GM12878 (cell line): Measurements from ENCODE around the gene CHRNB2. TPM values are rescaled to one million over a fixed set of nuclear protein-coding genes. Genes with fewer than 3 reads are reported as not detected.

Experiments
- ATAC-seq: fragments of 200-7000 bp; cut with Tn5 transposase; 3 replicates; pipeline ENCODE4 v1.9.1; 2020; ENCODE audit warnings: mild to moderate bottlenecking, moderate library complexity
- BruUV-seq: library from RNA; stranded (reverse); fragments of 400-500 nt; replicated peaks from 2 replicates; lab custom pipeline; 2021; lab: Mats Ljungman, UMichigan
- CTCF ChIA-PET: fragments of 300-600 bp; sonication (Branson Sonifier 250); formaldehyde crosslinking; extraction: SDS; loops from one replicate; lab custom pipeline; 2021; ENCODE audit warnings: inconsistent platforms; lab: Yijun Ruan, JAX
- POLR2A ChIA-PET: fragments of 350-600 bp; formaldehyde crosslinking; extraction: SDS; loops from one replicate; lab custom pipeline; 2021; ENCODE audit warnings: inconsistent platforms; lab: Charles Lee
- RAD21 ChIA-PET: fragments of 300-600 bp; sonication (Branson Sonifier 250); formaldehyde crosslinking; loops from one replicate; lab custom pipeline; 2023; ENCODE audit warnings: antibody characterized with exemption; ENCODE audit not compliant: unreplicated experiment; lab: Charles Lee
- SMC1A ChIA-PET: fragments of 300-600 bp; sonication (Branson Sonifier 250); formaldehyde crosslinking; loops from one replicate; lab custom pipeline; 2023; ENCODE audit not compliant: unreplicated experiment, uncharacterized antibody; lab: Charles Lee
- DNase-seq: peaks from one replicate; pipeline ENCODE4 v3.0.0-alpha.2; 2011; ENCODE audit warnings: low read depth, low spot score
- FAIRE-seq: peaks from 3 replicates; lab custom pipeline; 2011; peaks lifted over from hg19 to GRCh38; lab: Jason Lieb, UNC
- H2AFZ ChIP-seq: 2 replicates; pipeline ENCODE4 v1.6.0; 2011; ENCODE audit warnings: low read depth, low read length, control low read depth; ENCODE audit not compliant: control insufficient read depth
- H3K27ac ChIP-seq: 2 replicates; pipeline ENCODE4 v1.5.1; 2011; ENCODE audit warnings: control low read depth; ENCODE audit not compliant: control insufficient read depth, insufficient read depth
- H3K27me3 ChIP-seq, 2 experiments: replicated peaks in 1 of 2; 2 replicates each; pipeline versions ENCODE4 v1.6.0 to v1.6.1; 2011; ENCODE audit warnings: low read length in 1 of 2; ENCODE audit not compliant: control insufficient read depth in 2 of 2, insufficient read depth in 2 of 2
- H3K36me3 ChIP-seq, 2 experiments: 2 replicates each; pipeline ENCODE4 v1.5.1; 2011; ENCODE audit warnings: low read length in 1 of 2; ENCODE audit not compliant: control insufficient read depth in 2 of 2, insufficient read depth in 2 of 2
- H3K4me1 ChIP-seq: 2 replicates; pipeline ENCODE4 v1.6.1; 2011; ENCODE audit warnings: mild to moderate bottlenecking, low read length, moderate library complexity, mixed read lengths; ENCODE audit not compliant: control insufficient read depth, insufficient read depth
- H3K4me2 ChIP-seq: 2 replicates; pipeline ENCODE4 v1.6.0; 2011; ENCODE audit warnings: control low read depth; ENCODE audit not compliant: control insufficient read depth, insufficient read depth
- H3K4me3 ChIP-seq: fragments of 200-600 bp; sonication (generic); 2 replicates; pipeline ENCODE4 v1.5.1; 2016
- H3K79me2 ChIP-seq: 2 replicates; pipeline ENCODE4 v1.6.0; 2011; ENCODE audit warnings: low read length; ENCODE audit not compliant: control insufficient read depth, insufficient read depth
- H3K9ac ChIP-seq: 2 replicates; pipeline ENCODE4 v1.8.0; 2011; ENCODE audit warnings: low read length, control low read depth, mixed read lengths; ENCODE audit not compliant: control insufficient read depth, insufficient read depth
- H3K9me3 ChIP-seq: replicated peaks from 3 replicates; pipeline ENCODE4 v1.5.1; 2011; ENCODE audit warnings: mild to moderate bottlenecking, low read length; ENCODE audit not compliant: control insufficient read depth, insufficient read depth
- H4K20me1 ChIP-seq: 2 replicates; pipeline ENCODE4 v1.6.0; 2011; ENCODE audit not compliant: control insufficient read depth, insufficient read depth
- ETV6 ChIP-seq, 2 experiments: fragments of 450-650 bp in 1 of 2; IDR thresholded peaks in 1 of 2; conservative IDR thresholded peaks in 1 of 2; 2 replicates each; pipeline ENCODE4 v1.6.1; 2014; ENCODE audit warnings: antibody characterized with exemption in 1 of 2, borderline replicate concordance in 1 of 2, low read depth in 1 of 2, mild to moderate bottlenecking in 1 of 2, moderate library complexity in 1 of 2
- FOXK2 ChIP-seq: fragments of 450-650 bp; IDR thresholded peaks from 2 replicates; pipeline ENCODE4 v1.6.1; 2017; ENCODE audit warnings: mild to moderate bottlenecking, moderate library complexity
- FOXM1 ChIP-seq: IDR thresholded peaks from 2 replicates; pipeline ENCODE4 v1.6.1; 2012; ENCODE audit warnings: low read depth, mild to moderate bottlenecking, inconsistent platforms, low read length, moderate library complexity
- NBN ChIP-seq: fragments of 450-650 bp; IDR thresholded peaks from 2 replicates; pipeline ENCODE4 v1.6.1; 2016
- POLR2A ChIP-seq: IDR thresholded peaks from 2 replicates; pipeline ENCODE4 v1.6.1; 2011; ENCODE audit warnings: low read depth, mild to moderate bottlenecking, low read length
- POLR2AphosphoS5 ChIP-seq: IDR thresholded peaks from 2 replicates; pipeline ENCODE4 v1.6.1; 2011; ENCODE audit warnings: mild to moderate bottlenecking, low read length, inconsistent platforms
- WRNIP1 ChIP-seq: IDR thresholded peaks from 2 replicates; pipeline ENCODE4 v1.6.1; 2011; ENCODE audit warnings: low read depth, low read length, improper control_type of control experiment, borderline replicate concordance
- WGBS: methylation state at CpG from one replicate; pipeline ENCODE4 v1.1.6; 2016; ENCODE audit warnings: low lambda C conversion rate; ENCODE audit not compliant: insufficient replicate concordance, insufficient coverage; ENCODE audit errors: missing lambda C conversion rate; 5-methylcytosine and 5-hydroxymethylcytosine counted together
- in situ Hi-C: fragments of 300-500 bp; cut with MboI; formaldehyde crosslinking; loops from 9 replicates; pipeline ENCODE4 v1.14.3; 2018; ENCODE audit warnings: mixed read lengths
- intact Hi-C: fragments of 100-400 bp; cut with micrococcal nuclease; formaldehyde crosslinking; loops from one replicate; pipeline ENCODE4 v1.14.2; 2022; ENCODE audit not compliant: unreplicated experiment
- polyA plus RNA-seq, 11 experiments: library from polyadenylated mRNA; depleted of rRNA in 4 of 11; unstranded in 6 of 11; stranded (reverse) in 5 of 11; fragments of >200 nt; fragmentation: Nextera tagmentation in 4 of 11; fragmentation: Illumina TruSeq in 1 of 11; extraction: Ambion mirVana in 4 of 11; extraction: Trizol in 1 of 11; gene quantifications; 1 replicate in 1 of 11; 2 replicates in 10 of 11; pipeline versions ENCODE4 v1.2.1 to v1.2.3, GENCODE V29; 2011 to 2016; ENCODE audit warnings: inconsistent platforms in 2 of 11, missing spikeins in 2 of 11, low read depth in 1 of 11
- total RNA-seq, 4 experiments: library from RNA; depleted of rRNA in 3 of 4; stranded (reverse); fragments of >200 nt in 3 of 4; fragmentation: Illumina TruSeq in 1 of 4; extraction: Trizol in 1 of 4; gene quantifications; 2 replicates each; pipeline versions ENCODE4 v1.2.1 to v1.2.3, GENCODE V29; 2013 to 2021

The CHRNB2 gene
- total and polyA plus RNA-seq, 10 of the 15 experiments (the other 5 are each of a cell fraction or from before 2014, with no cell fraction given), result 0.01 to 0.11 (median 0.03) TPM; not detected in 6

DNA sequence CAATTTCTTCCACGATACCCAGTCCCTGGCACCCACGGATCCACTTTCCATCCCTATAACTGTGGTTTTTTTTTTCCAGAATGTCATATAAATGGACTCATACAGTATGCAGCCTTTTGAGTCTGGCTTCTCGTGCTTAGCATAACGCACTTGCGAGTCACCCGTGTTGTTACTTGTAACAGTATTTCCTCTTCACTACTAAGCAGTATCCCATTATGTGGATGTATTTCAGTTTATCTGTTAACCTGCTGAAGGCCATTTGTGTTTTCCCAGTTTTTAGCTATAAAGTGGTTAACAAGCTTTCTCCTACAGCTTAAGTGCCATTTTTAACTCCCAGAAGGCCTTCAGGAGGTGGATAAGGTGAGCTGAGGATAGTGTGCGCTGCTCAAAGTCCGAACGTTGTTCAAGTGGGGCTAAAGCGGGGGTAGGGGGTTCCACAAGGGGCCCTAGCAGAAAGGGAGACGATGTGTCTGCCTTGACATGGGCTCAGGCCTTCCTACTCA, 39.6 kb downstream of the CHRNB2 start:
- Histone ChIP-seq H3K27me3 (no peaks in the 10 kb centered on the region), H3K27ac (peak overlapping the region; percentile 100), H3K9ac (peak overlapping the region; percentile 96), H3K79me2 (peaks cover 97% of the 10 kb centered on the region)
- ChIA-PET RAD21 (interaction anchor here (0.6 to 3.9 kb wide), 7 partner anchors 12 to 457 kb away, joined by 3 to 23 read pairs (median 3); partner anchors contain the start of gene EFNA4), POLR2A (interaction anchor here (0.6 to 2.7 kb wide), 8 partner anchors 12 to 420 kb away, joined by 3 to 11 read pairs (median 4); no protein-coding TSS in a partner anchor)
- WGBS, result 1% methylated on average over 11 of the region's 11 CpGs
- no peak for DNase-seq
- no peak for FAIRE-seq
- TF ChIP-seq FOXK2, result no peak
- TF ChIP-seq POLR2AphosphoS5, result peak; percentile 3; the same call in 1 of the 2 replicates
- 0 out of 2 replicates have a peak, but pooled peaks have one; percentile 8 for TF ChIP-seq NBN
- TF ChIP-seq ETV6 (conservative IDR thresholded peaks at IDR 0.05 in 1 of 2, IDR thresholded peaks at IDR 0.05 in 1 of 2; ENCODE audit: borderline replicate concordance in 1 of 2, low read depth in 1 of 2), result no peak
- no peak for TF ChIP-seq WRNIP1
- no peak for TF ChIP-seq POLR2A
- TF ChIP-seq FOXM1, result 0 out of 2 replicates have a peak, but pooled peaks have one; percentile 25
- TF ChIP-seq, all 136 proteins: peak for 3
- in situ Hi-C loops, result no loop called here
- Histone ChIP-seq H3K36me3 (peaks cover 2 to 29% of the 10 kb centered on the region in 2 experiments), H4K20me1 (peaks cover 28% of the 10 kb centered on the region), H3K4me1 (peaks cover 47% of the 10 kb centered on the region), H3K4me2 (peak overlapping the region; percentile 74), H3K9me3 (no peaks in the 10 kb centered on the region), H3K4me3 (peak overlapping the region; percentile 80), H2AFZ (no peak overlapping the region)
- ChIA-PET SMC1A (interaction anchor here (1.0 to 4.9 kb wide), 5 partner anchors 14 to 48 kb away, joined by 3 to 36 read pairs (median 5); no protein-coding TSS in a partner anchor), CTCF (interaction anchor here (0.7 to 2.8 kb wide), 7 partner anchors 12 to 455 kb away, joined by 3 to 9 read pairs (median 4); no protein-coding TSS in a partner anchor)
- intact Hi-C loops, result loop anchor here (5.0 kb wide), 1 partner anchor 260 kb away; no protein-coding TSS in a partner anchor
- peak; percentile 9 for ATAC-seq
- TSS peak; percentile 71 for BruUV-seq
